DOHH2 (cell line): Measurements from ENCODE around the gene SLC2A4.
"Not testable (repeated sequence)": the region's sequence is repeated elsewhere in the genome, so short reads cannot be mapped to it uniquely, and the experiment has no call there.

ENCODE experiments used
- H3F3A ChIP-seq: fragments of 200-600 bp; sonication (generic), shearing (Covaris generic); 2 replicates; pipeline ENCODE4 v1.6.0; 2016; ENCODE audit warnings: antibody characterized with exemption, mild to moderate bottlenecking; ENCODE audit not compliant: control insufficient read depth, insufficient read depth
- H3K27ac ChIP-seq: fragments of 200-600 bp; sonication (generic); 2 replicates; pipeline ENCODE4 v1.5.1; 2014; ENCODE audit warnings: low read depth, mild to moderate bottlenecking, low read length, moderate library complexity
- H3K27me3 ChIP-seq: fragments of 200-600 bp; sonication (generic); 2 replicates; pipeline ENCODE4 v1.6.1; 2014; ENCODE audit warnings: mild to moderate bottlenecking, low read length, mixed read lengths; ENCODE audit not compliant: control insufficient read depth
- H3K36me3 ChIP-seq: fragments of 200-600 bp; sonication (generic); 2 replicates; pipeline ENCODE4 v1.6.1; 2014; ENCODE audit warnings: mild to moderate bottlenecking, low read length, moderate library complexity, mixed read lengths; ENCODE audit not compliant: control insufficient read depth
- H3K4me1 ChIP-seq: fragments of 200-600 bp; sonication (generic); 2 replicates; pipeline ENCODE4 v1.6.1; 2014; ENCODE audit warnings: mild to moderate bottlenecking, low read length, mixed read lengths; ENCODE audit not compliant: control insufficient read depth
- H3K4me2 ChIP-seq: fragments of 200-600 bp; sonication (generic); 2 replicates; pipeline ENCODE4 v1.6.0; 2014; ENCODE audit warnings: mild to moderate bottlenecking, low read length, moderate library complexity
- H3K4me3 ChIP-seq: fragments of 200-600 bp; sonication (generic); 2 replicates; pipeline ENCODE4 v1.5.1; 2014; ENCODE audit warnings: mild to moderate bottlenecking, low read length, mixed read lengths
- H3K79me2 ChIP-seq: fragments of 200-600 bp; sonication (generic); 2 replicates; pipeline ENCODE4 v1.6.1; 2014; ENCODE audit warnings: mild to moderate bottlenecking, low read length, mixed read lengths; ENCODE audit not compliant: control insufficient read depth
- H3K9me2 ChIP-seq: fragments of 200-600 bp; sonication (generic); replicated peaks from 2 replicates; pipeline ENCODE4 v1.6.1; 2014; ENCODE audit warnings: mild to moderate bottlenecking, low read length, mixed read lengths; ENCODE audit not compliant: control insufficient read depth
- H3K9me3 ChIP-seq: fragments of 200-600 bp; sonication (generic); 2 replicates; pipeline ENCODE4 v1.6.1; 2014; ENCODE audit warnings: antibody characterized with exemption, low read length, mixed read lengths; ENCODE audit not compliant: control insufficient read depth, insufficient read depth
- H4K20me1 ChIP-seq: fragments of 200-600 bp; sonication (generic); 2 replicates; pipeline ENCODE4 v1.6.0; 2014; ENCODE audit warnings: low read depth, mild to moderate bottlenecking, antibody characterized with exemption, low read length, moderate library complexity; ENCODE audit not compliant: control insufficient read depth, insufficient read depth
- EZH2phosphoT487 ChIP-seq: fragments of 200-600 bp; sonication (generic); IDR thresholded peaks from 2 replicates; pipeline ENCODE4 v1.6.1; 2017; ENCODE audit warnings: borderline replicate concordance, mild to moderate bottlenecking, antibody characterized with exemption, low read length, moderate library complexity, mixed read lengths
- TF ChIP-seq, protein P1 (sequence below): fragments of 200-600 bp; sonication (generic); IDR thresholded peaks from one replicate; pipeline ENCODE4 v1.5.1; 2014; ENCODE audit warnings: antibody characterized with exemption, mild to moderate bottlenecking, low read depth, low read length; ENCODE audit not compliant: poor library complexity, severe bottlenecking

SLC2A4 gene

DNA sequence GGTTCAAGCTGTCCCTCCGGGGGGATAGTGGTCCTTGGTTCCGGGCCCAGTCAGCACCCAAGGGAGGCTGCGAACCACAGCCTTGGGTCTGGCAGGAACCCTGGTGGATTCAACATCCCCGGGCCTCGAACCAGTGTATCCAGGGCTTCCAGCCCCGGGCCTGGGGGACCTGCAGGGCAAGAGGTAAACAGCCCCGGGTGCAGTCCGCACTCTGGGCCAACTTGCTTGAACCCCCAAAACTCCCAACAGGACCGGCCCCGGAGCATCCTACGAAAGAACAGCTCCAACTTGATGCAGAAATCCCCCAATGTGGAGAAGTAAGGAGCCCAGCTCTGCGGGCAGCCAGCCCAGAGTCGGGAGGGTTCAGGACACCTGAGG lies 49.1 kb downstream of the SLC2A4 start:
- TF ChIP-seq, protein P1, sequence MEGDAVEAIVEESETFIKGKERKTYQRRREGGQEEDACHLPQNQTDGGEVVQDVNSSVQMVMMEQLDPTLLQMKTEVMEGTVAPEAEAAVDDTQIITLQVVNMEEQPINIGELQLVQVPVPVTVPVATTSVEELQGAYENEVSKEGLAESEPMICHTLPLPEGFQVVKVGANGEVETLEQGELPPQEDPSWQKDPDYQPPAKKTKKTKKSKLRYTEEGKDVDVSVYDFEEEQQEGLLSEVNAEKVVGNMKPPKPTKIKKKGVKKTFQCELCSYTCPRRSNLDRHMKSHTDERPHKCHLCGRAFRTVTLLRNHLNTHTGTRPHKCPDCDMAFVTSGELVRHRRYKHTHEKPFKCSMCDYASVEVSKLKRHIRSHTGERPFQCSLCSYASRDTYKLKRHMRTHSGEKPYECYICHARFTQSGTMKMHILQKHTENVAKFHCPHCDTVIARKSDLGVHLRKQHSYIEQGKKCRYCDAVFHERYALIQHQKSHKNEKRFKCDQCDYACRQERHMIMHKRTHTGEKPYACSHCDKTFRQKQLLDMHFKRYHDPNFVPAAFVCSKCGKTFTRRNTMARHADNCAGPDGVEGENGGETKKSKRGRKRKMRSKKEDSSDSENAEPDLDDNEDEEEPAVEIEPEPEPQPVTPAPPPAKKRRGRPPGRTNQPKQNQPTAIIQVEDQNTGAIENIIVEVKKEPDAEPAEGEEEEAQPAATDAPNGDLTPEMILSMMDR: no peak
- TF ChIP-seq EZH2phosphoT487: no peak
- no peaks in the 10 kb centered on the region for H3K9me2 ChIP-seq
- no peaks in the 10 kb centered on the region for H4K20me1 ChIP-seq
- no peaks in the 10 kb centered on the region for H3K27me3 ChIP-seq
- peaks cover 32% of the 10 kb centered on the region for H3K79me2 ChIP-seq
- peaks cover 11% of the 10 kb centered on the region for H3F3A ChIP-seq
- peaks cover 16% of the 10 kb centered on the region for H3K36me3 ChIP-seq
- H3K4me3 ChIP-seq: peak overlapping the region; percentile 100
- peak overlapping the region; percentile 90 for H3K4me2 ChIP-seq
- peak overlapping the region; percentile 94 for H3K27ac ChIP-seq
- H3K4me1 ChIP-seq: peaks cover 65% of the 10 kb centered on the region
- no peaks in the 10 kb centered on the region for H3K9me3 ChIP-seq

DNA sequence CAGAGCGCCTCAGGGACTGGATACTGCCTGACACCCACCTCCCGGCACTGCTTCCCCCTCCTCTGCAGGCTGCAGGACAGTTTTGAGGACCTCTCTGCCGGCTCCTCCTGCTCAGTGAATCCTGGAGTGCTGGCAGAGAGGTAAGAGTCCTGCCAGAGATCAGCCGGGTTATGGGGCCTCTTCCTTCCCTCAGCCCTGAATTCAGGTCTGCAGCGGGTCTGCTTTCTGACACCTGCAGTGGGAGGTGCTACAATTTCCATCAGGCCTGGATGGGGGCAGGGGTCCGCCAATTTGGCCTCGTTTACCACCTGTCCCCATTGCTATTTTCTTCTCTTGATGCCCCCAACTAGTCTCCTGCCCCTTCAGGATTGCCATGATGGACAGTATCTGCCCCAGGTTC lies 50.6 kb downstream of the SLC2A4 start:
- Histone ChIP-seq H3K9me2 (no peaks in the 10 kb centered on the region), H3K4me3 (peak overlapping the region; percentile 63), H3K4me1 (peaks cover 75% of the 10 kb centered on the region), H3K36me3 (peaks cover 10% of the 10 kb centered on the region), H3F3A (peaks cover 11% of the 10 kb centered on the region), H3K27ac (peak overlapping the region; percentile 68), H3K9me3 (no peaks in the 10 kb centered on the region), H3K27me3 (no peaks in the 10 kb centered on the region), H3K4me2 (peak overlapping the region; percentile 72), H3K79me2 (peaks cover 39% of the 10 kb centered on the region), H4K20me1 (no peaks in the 10 kb centered on the region)
- TF ChIP-seq EZH2phosphoT487: no peak
- TF ChIP-seq, protein P1: no peak

DNA sequence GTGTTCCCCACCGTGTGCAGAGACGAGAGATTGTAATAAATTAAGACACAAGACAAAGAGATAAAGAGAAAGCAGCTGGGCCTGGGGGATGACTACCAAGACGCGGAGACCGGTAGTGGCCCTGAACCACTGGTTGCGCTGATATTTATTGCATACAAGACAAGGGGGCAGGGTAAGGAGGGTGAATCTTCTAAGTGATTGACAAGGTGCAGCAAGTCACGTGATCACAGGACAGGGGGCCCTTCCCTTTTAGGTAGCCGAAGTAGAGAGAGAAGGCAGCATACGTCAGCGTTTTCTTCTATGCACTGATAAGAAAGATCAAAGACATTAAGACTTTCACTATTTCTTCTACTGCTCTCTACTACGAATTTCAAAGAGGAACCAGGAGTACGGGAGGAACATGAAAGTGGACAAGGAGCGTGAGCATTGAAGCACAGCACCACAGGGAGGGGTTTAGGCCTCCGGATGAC lies 51.1 kb downstream of the SLC2A4 start:
- peaks cover 39% of the 10 kb centered on the region for H3K79me2 ChIP-seq
- peak overlapping the region; percentile 72 for H3K4me2 ChIP-seq
- peaks cover 15% of the 10 kb centered on the region for H3K36me3 ChIP-seq
- peak overlapping the region; percentile 63 for H3K4me3 ChIP-seq
- not testable (repeated sequence) for H3K9me2 ChIP-seq, H3K9me3 ChIP-seq, H3K27me3 ChIP-seq, H4K20me1 ChIP-seq
- peak overlapping the region; percentile 68 for H3K27ac ChIP-seq
- H3F3A ChIP-seq: peaks cover 14% of the 10 kb centered on the region
- H3K4me1 ChIP-seq: peaks cover 75% of the 10 kb centered on the region

DNA sequence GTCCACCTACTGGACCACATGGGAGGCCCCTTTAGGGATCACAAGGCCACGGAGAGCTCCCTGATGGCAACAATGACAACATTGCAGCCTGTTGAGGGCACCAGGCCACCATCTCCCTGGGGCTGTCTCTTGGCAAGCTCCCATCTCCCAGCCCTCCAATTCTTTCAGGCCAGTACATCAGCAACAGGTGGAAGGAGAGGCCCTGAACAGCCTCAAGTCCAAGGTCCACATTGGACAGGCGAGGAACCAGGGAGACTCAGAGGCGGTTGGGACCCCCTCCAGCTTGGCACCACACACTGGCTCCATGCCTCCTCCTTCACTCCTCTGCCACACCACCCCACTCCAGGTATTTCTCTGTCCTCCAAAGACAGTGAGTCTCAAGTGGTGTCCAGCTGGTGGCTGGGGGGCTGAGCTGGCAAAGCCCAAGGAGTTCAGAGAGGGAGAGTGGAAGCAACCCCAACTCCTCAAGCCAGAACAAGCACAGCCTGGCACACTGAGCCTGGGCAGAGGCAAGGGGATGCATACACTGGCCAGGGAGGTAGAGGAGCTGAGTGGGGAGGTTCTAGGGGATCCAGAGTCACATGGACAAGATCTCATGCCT lies 53.5 kb downstream of the SLC2A4 start:
- peak overlapping the region; percentile 88 for H3K4me3 ChIP-seq
- TF ChIP-seq, protein P1: no peak
- TF ChIP-seq EZH2phosphoT487: no peak
- no peaks in the 10 kb centered on the region for H3K9me3 ChIP-seq
- peaks cover 10% of the 10 kb centered on the region for H3F3A ChIP-seq
- H3K4me2 ChIP-seq: peak overlapping the region; percentile 99
- no peaks in the 10 kb centered on the region for H4K20me1 ChIP-seq
- H3K27me3 ChIP-seq: no peaks in the 10 kb centered on the region
- peaks cover 38% of the 10 kb centered on the region for H3K79me2 ChIP-seq
- peaks cover 28% of the 10 kb centered on the region for H3K36me3 ChIP-seq
- H3K27ac ChIP-seq: peak overlapping the region; percentile 84
- H3K4me1 ChIP-seq: peaks cover 74% of the 10 kb centered on the region
- H3K9me2 ChIP-seq: no peaks in the 10 kb centered on the region

DNA sequence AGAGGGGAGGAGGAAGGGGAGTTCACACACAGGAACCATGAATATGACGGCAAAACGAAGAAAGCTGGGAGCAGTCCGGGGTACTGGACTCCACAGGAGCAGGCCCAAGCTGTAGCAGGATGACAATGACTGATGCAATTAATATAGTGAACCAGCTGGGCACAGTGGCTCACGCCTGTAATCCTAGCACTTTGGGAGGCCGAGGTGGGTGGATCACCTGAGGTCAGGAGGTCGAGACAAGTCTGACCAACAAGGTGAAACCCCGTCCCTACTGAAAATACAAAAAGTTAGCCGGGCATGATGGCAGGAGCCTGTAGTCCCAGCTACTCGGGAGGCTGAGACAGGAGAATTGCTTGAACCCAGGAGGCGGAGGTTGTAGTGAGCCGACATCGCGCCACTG lies 54.2 kb downstream of the SLC2A4 start:
- Histone ChIP-seq H3K79me2 (peaks cover 38% of the 10 kb centered on the region), H3K4me1 (peaks cover 67% of the 10 kb centered on the region), H3K4me3 (peak overlapping the region; percentile 88), H3K27ac (peak overlapping the region; percentile 84), H3K4me2 (peak overlapping the region; percentile 99), H3K36me3 (peaks cover 33% of the 10 kb centered on the region)
- H3K9me3 ChIP-seq, H3F3A ChIP-seq, H4K20me1 ChIP-seq, H3K9me2 ChIP-seq, H3K27me3 ChIP-seq: not testable (repeated sequence)
